H1 (cell line): ENCODE results near the gene DYNC2I2. TPM values are rescaled to one million over a fixed set of nuclear protein-coding genes. Genes with fewer than 3 reads are reported as not detected.

Experiments used
- CTCF ChIA-PET: fragments of 300-600 bp; sonication (Branson Sonifier 250); formaldehyde crosslinking; loops from one replicate; lab custom pipeline; 2021; ENCODE audit not compliant: partially characterized antibody; lab: Charles Lee
- POLR2A ChIA-PET: fragments of 300-600 bp; sonication (Branson Sonifier 250); formaldehyde crosslinking; loops from one replicate; lab custom pipeline; 2021; ENCODE audit warnings: inconsistent platforms; ENCODE audit not compliant: partially characterized antibody; lab: Charles Lee
- DNase-seq, 2 experiments: peaks; one replicate each; pipeline versions ENCODE4 v3.0.0 to v3.0.0-alpha.2; 2010 to 2022; ENCODE audit warnings: low spot score in 2 of 2, low read depth in 1 of 2, mixed read lengths in 1 of 2
- FAIRE-seq: peaks from 2 replicates; lab custom pipeline; 2011; peaks lifted over from hg19 to GRCh38; lab: Jason Lieb, UNC
- H2AFZ ChIP-seq: 2 replicates; pipeline ENCODE4 v1.8.1; 2012; ENCODE audit warnings: low read length, inconsistent platforms
- H2AK5ac ChIP-seq: 2 replicates; pipeline ENCODE4 v1.6.1; 2013; ENCODE audit warnings: low read depth, low read length
- H2BK120ac ChIP-seq: replicated peaks from 2 replicates; pipeline ENCODE3; 2013; ENCODE audit warnings: low read depth, low read length, inconsistent platforms
- H2BK12ac ChIP-seq: 2 replicates; pipeline ENCODE4 v1.6.1; 2013; ENCODE audit warnings: low read depth, low read length
- H2BK15ac ChIP-seq: 2 replicates; pipeline ENCODE4 v1.6.1; 2013; ENCODE audit warnings: low read length
- H2BK20ac ChIP-seq: 2 replicates; pipeline ENCODE4 v1.6.1; 2013; ENCODE audit warnings: low read length
- H2BK5ac ChIP-seq: 2 replicates; pipeline ENCODE4 v1.6.1; 2013; ENCODE audit warnings: low read depth, low read length
- H3K14ac ChIP-seq: 2 replicates; pipeline ENCODE4 v1.6.1; 2013; ENCODE audit warnings: inconsistent platforms; ENCODE audit not compliant: insufficient read length
- H3K18ac ChIP-seq: 2 replicates; pipeline ENCODE4 v1.6.1; 2013; ENCODE audit warnings: low read length; ENCODE audit errors: extremely low read depth
- H3K23ac ChIP-seq: 2 replicates; pipeline ENCODE4 v1.6.1; 2013; ENCODE audit warnings: inconsistent platforms; ENCODE audit not compliant: insufficient read length
- H3K23me2 ChIP-seq: 2 replicates; pipeline ENCODE4 v1.6.1; 2013; ENCODE audit warnings: low read depth, low read length
- H3K27ac ChIP-seq: 2 replicates; pipeline ENCODE4 v1.6.1; 2011; ENCODE audit warnings: low read depth, low read length, inconsistent platforms
- H3K27me3 ChIP-seq, 4 experiments: replicated peaks in 1 of 4; 1 replicate in 1 of 4; 2 replicates in 3 of 4; pipeline versions ENCODE4 v1.6.1 to v1.8.1; 2011 to 2013; ENCODE audit warnings: low read length in 3 of 4, mild to moderate bottlenecking in 3 of 4, inconsistent platforms in 2 of 4, mixed read lengths in 2 of 4, moderate library complexity in 1 of 4; ENCODE audit not compliant: control insufficient read depth in 3 of 4, insufficient read depth in 3 of 4; ENCODE audit errors: extremely low read depth in 1 of 4
- H3K36me3 ChIP-seq, 4 experiments: 2 replicates each; pipeline versions ENCODE4 v1.6.1 to v1.8.1; 2011 to 2013; ENCODE audit warnings: mild to moderate bottlenecking in 4 of 4, low read length in 3 of 4, moderate library complexity in 2 of 4, control low read depth in 1 of 4, inconsistent platforms in 1 of 4; ENCODE audit not compliant: insufficient read depth in 4 of 4, control insufficient read depth in 2 of 4
- H3K4ac ChIP-seq: replicated peaks from 2 replicates; pipeline ENCODE3; 2013; ENCODE audit warnings: low read length, low read depth, mixed read lengths, inconsistent platforms; ENCODE audit not compliant: insufficient read length
- H3K4me1 ChIP-seq, 4 experiments: replicated peaks in 1 of 4; 1 replicate in 1 of 4; 2 replicates in 3 of 4; pipeline versions ENCODE4 v1.6.1 to v1.8.1; 2011 to 2013; ENCODE audit warnings: low read length in 3 of 4, inconsistent platforms in 2 of 4, mixed read lengths in 1 of 4; ENCODE audit not compliant: insufficient read depth in 4 of 4, control insufficient read depth in 3 of 4
- H3K4me2 ChIP-seq, 2 experiments: 2 replicates each; pipeline versions ENCODE4 v1.6.1 to v1.8.1; 2011 to 2013; ENCODE audit warnings: low read depth in 2 of 2, low read length in 2 of 2, control low read depth in 1 of 2, inconsistent platforms in 1 of 2, mild to moderate bottlenecking in 1 of 2; ENCODE audit not compliant: insufficient read depth in 1 of 2
- H3K4me3 ChIP-seq, 4 experiments: fragments of 200-600, 300-600 bp in 1 of 4; sonication (generic), shearing (Covaris generic), sonication (Bioruptor Twin) in 1 of 4; 2 replicates each; pipeline versions ENCODE4 v1.5.1 to v1.8.1; 2011 to 2016; ENCODE audit warnings: low read length in 4 of 4, low read depth in 3 of 4, control low read depth in 2 of 4, inconsistent platforms in 2 of 4, mild to moderate bottlenecking in 2 of 4, mixed read lengths in 1 of 4, moderate library complexity in 1 of 4; ENCODE audit not compliant: insufficient read depth in 2 of 4; ENCODE audit errors: extremely low read depth in 1 of 4
- H3K56ac ChIP-seq: replicated peaks from 2 replicates; pipeline ENCODE3; 2013; ENCODE audit warnings: low read depth, mild to moderate bottlenecking, mixed read lengths, low read length, inconsistent platforms; ENCODE audit not compliant: insufficient read length
- H3K79me1 ChIP-seq: 2 replicates; pipeline ENCODE4 v1.6.1; 2013; ENCODE audit warnings: low read depth, low read length, control low read depth
- H3K79me2 ChIP-seq, 2 experiments: 2 replicates each; pipeline versions ENCODE4 v1.6.1 to v1.8.1; 2012 to 2013; ENCODE audit warnings: low read length in 2 of 2, mild to moderate bottlenecking in 2 of 2, inconsistent platforms in 1 of 2; ENCODE audit not compliant: insufficient read depth in 2 of 2, control insufficient read depth in 1 of 2
- H3K9ac ChIP-seq, 4 experiments: replicated peaks in 1 of 4; 1 replicate in 1 of 4; 2 replicates in 3 of 4; pipeline versions ENCODE4 v1.6.1 to v1.8.1; 2011 to 2013; ENCODE audit warnings: low read depth in 3 of 4, low read length in 3 of 4, control low read depth in 2 of 4, mild to moderate bottlenecking in 2 of 4, moderate library complexity in 2 of 4, inconsistent platforms in 1 of 4; ENCODE audit errors: extremely low read depth in 1 of 4
- H3K9me3 ChIP-seq, 2 experiments: 2 replicates each; pipeline versions ENCODE4 v1.6.1 to v1.8.1; 2012 to 2013; ENCODE audit warnings: mild to moderate bottlenecking in 2 of 2, moderate library complexity in 2 of 2, control low read depth in 1 of 2, inconsistent platforms in 1 of 2, low read depth in 1 of 2, low read length in 1 of 2, mixed read lengths in 1 of 2; ENCODE audit not compliant: insufficient read depth in 2 of 2
- H4K20me1 ChIP-seq, 2 experiments: replicated peaks in 1 of 2; 2 replicates each; pipeline versions ENCODE3 to v1.8.1; 2011 to 2013; ENCODE audit warnings: inconsistent platforms in 2 of 2, low read length in 2 of 2, mild to moderate bottlenecking in 1 of 2; ENCODE audit not compliant: insufficient read depth in 2 of 2, control insufficient read depth in 1 of 2
- H4K5ac ChIP-seq: 2 replicates; pipeline ENCODE4 v1.6.1; 2013; ENCODE audit warnings: low read length, low read depth, mixed read lengths, inconsistent platforms; ENCODE audit not compliant: insufficient read length
- H4K8ac ChIP-seq: 2 replicates; pipeline ENCODE4 v1.8.0; 2013; ENCODE audit warnings: mild to moderate bottlenecking, moderate library complexity, low read length, inconsistent platforms; ENCODE audit not compliant: insufficient read depth; ENCODE audit errors: extremely low read depth
- H4K91ac ChIP-seq: replicated peaks from 2 replicates; pipeline ENCODE3; 2013; ENCODE audit warnings: low read length, mixed read lengths, inconsistent platforms; ENCODE audit not compliant: insufficient read length
- BCL11A ChIP-seq, 2 experiments: IDR thresholded peaks; one replicate each; pipeline ENCODE4 v1.6.1; 2011; ENCODE audit warnings: low read depth in 2 of 2, low read length in 2 of 2, mild to moderate bottlenecking in 2 of 2
- CHD2 ChIP-seq: IDR thresholded peaks from 2 replicates; pipeline ENCODE4 v1.6.1; 2012; ENCODE audit warnings: low read length, improper control_type of control experiment
- E2F6 ChIP-seq: IDR thresholded peaks from 2 replicates; pipeline ENCODE4 v1.6.1; 2012; ENCODE audit warnings: inconsistent platforms
- RBBP5 ChIP-seq: IDR thresholded peaks from 2 replicates; pipeline ENCODE4 v1.7.1; 2012; ENCODE audit warnings: low read depth, mild to moderate bottlenecking, inconsistent platforms, low read length, moderate library complexity, borderline replicate concordance
- TAF7 ChIP-seq: optimal IDR thresholded peaks from 2 replicates; pipeline ENCODE3; 2011; ENCODE audit warnings: low read depth, mild to moderate bottlenecking, inconsistent platforms, low read length, moderate library complexity, borderline replicate concordance
- WGBS, 2 experiments: shearing (Covaris generic) in 1 of 2; methylation state at CpG; one replicate each; pipeline versions ENCODE4 v1.1.6 to v1.1.7; 2013 to 2015; ENCODE audit warnings: low lambda C conversion rate in 2 of 2, mixed read lengths in 2 of 2, inconsistent platforms in 1 of 2, low coverage in 1 of 2, missing lambda C conversion rate in 1 of 2; ENCODE audit not compliant: insufficient replicate concordance in 2 of 2, insufficient coverage in 1 of 2, insufficient read length in 1 of 2; ENCODE audit errors: extremely low coverage in 1 of 2, missing lambda C conversion rate in 1 of 2; 5-methylcytosine and 5-hydroxymethylcytosine counted together
- polyA plus RNA-seq, 7 experiments: library from polyadenylated mRNA; depleted of rRNA in 3 of 7; stranded (reverse) in 5 of 7; unstranded in 2 of 7; fragments of >200 nt in 5 of 7; fragments of 200-250 nt in 2 of 7; gene quantifications; 1 replicate in 5 of 7; 2 replicates in 1 of 7; 4 replicates in 1 of 7; pipeline versions ENCODE4 v1.2.1 to v1.2.3, GENCODE V29; 2011 to 2013; ENCODE audit warnings: missing spikeins in 2 of 7, mixed read lengths in 2 of 7
- total RNA-seq: library from RNA; stranded (reverse); fragmentation: NEBNext Ultra II Directional; extraction: Animal tissue kit (Norgen Biotek cat#: 25700); gene quantifications from 2 replicates; pipeline ENCODE4 v1.2.1, GENCODE V29; 2021

Gene DYNC2I2
- total and polyA plus RNA-seq, 2 of the 8 experiments (the other 6 are each of a cell fraction or from before 2014, with no cell fraction given), result 58.0 to 78.5 TPM

GRCh38 chr9:128638580-128638979 lies 18.1 kb downstream of the DYNC2I2 start:
- Histone ChIP-seq H3K79me2 (no peaks in the 10 kb centered on the region; a peak in 1 of 4 replicates), H3K23me2 (no peaks in the 10 kb centered on the region), H4K20me1 (peaks cover 3 to 23% of the 10 kb centered on the region in 2 experiments), H2BK15ac (no peak overlapping the region), H2BK120ac (no peak overlapping the region), H3K23ac (no peak overlapping the region), H3K4me3 (no peak overlapping the region), H3K56ac (no peak overlapping the region), H2AK5ac (no peak overlapping the region), H3K27me3 (no peaks in the 10 kb centered on the region), H2AFZ (no peak overlapping the region), H3K36me3 (peaks cover 11 to 23% (median 17%) of the 10 kb centered on the region in 4 experiments; a peak in 6 of 8 replicates), H2BK5ac (no peak overlapping the region), H3K27ac (no peak overlapping the region), H3K9ac (no peak overlapping the region), H4K5ac (no peak overlapping the region), H3K4me2 (no peak overlapping the region), H2BK20ac (no peak overlapping the region), H2BK12ac (no peak overlapping the region), H3K4me1 (peaks cover 0 to 14% (median 11%) of the 10 kb centered on the region in 4 experiments; a peak in 5 of 7 replicates), H4K91ac (no peak overlapping the region), H3K4ac (no peak overlapping the region), H3K79me1 (peaks cover 10% of the 10 kb centered on the region; the same call in 1 of the 2 replicates), H3K18ac (no peak overlapping the region), H3K9me3 (no peaks in the 10 kb centered on the region), H4K8ac (no peak overlapping the region), H3K14ac (no peak overlapping the region)
- DNase-seq, result no peak
- ChIA-PET CTCF (interaction anchor here (0.6 to 2.3 kb wide), 9 partner anchors 14 to 555 kb away, joined by 3 to 8 read pairs (median 3); no protein-coding TSS in a partner anchor), POLR2A (interaction anchor here (0.7 to 15.6 kb wide), 7 partner anchors 11 to 234 kb away, joined by 3 to 313 read pairs (median 4); partner anchors contain the start of genes PKN3 and SET)
- no peak for FAIRE-seq
- TF ChIP-seq E2F6 (no peak), TAF7 (no peak), CHD2 (no peak), RBBP5 (no peak), BCL11A (IDR thresholded peaks at IDR 0.05; ENCODE audit: low read depth in 2 of 2, low read length in 2 of 2) (no peak)
- WGBS, 2 experiments, result 93% methylated on average over 4 of the region's 4 CpGs; no CpG with 5 or more reads in 1 of the 2 experiments
